GM12874 (cell line): ENCODE measurements around the gene RGS6.

Experiments
- CTCF ChIP-seq: IDR thresholded peaks from 2 replicates; pipeline ENCODE4 v1.5.1; 2011; ENCODE audit warnings: low read depth, mild to moderate bottlenecking, control low read depth, low read length, moderate library complexity; ENCODE audit not compliant: insufficient read depth

RGS6 gene

GRCh38 chr14:71959055-71959454 is 26.8 kb downstream of the RGS6 start:
- no peak for TF ChIP-seq CTCF

GRCh38 chr14:71960494-71961353 is 28.5 kb downstream of the RGS6 start:
- no peak for TF ChIP-seq CTCF

- TF ChIP-seq CTCF = no peak
These were observed 29.7 kb downstream of the RGS6 start for GRCh38 chr14:71961972-71962371.

GRCh38 chr14:71964716-71965115 is 32.5 kb downstream of the RGS6 start:
- no peak for TF ChIP-seq CTCF

- no peak for TF ChIP-seq CTCF
These were observed 34.3 kb downstream of the RGS6 start for GRCh38 chr14:71966528-71966927.

- TF ChIP-seq CTCF = no peak
These were observed 35.5 kb downstream of the RGS6 start for GRCh38 chr14:71967704-71968103.

GRCh38 chr14:71970272-71970671 is 38.0 kb downstream of the RGS6 start:
- no peak for TF ChIP-seq CTCF
